Stimulated activated CD8-positive, alpha-beta memory T cell treated with anti-CD3 and anti-CD28 coated beads, Interleukin-15, amount 100 ng/mL, for 4 hours (primary cell): ENCODE data around the gene MCUB.
"Not testable (repeated sequence)": the region's sequence is repeated elsewhere in the genome, so short reads cannot be mapped to it uniquely, and the experiment has no call there.

Source experiments
- DNase-seq, 2 donors: peaks; one replicate each; pipeline ENCODE4 v3.0.0-alpha.2; 2020; ENCODE audit warnings: low read depth in 2 of 2

The MCUB gene

GRCh38 chr4:109578846-109579245, 18.8 kb downstream of the MCUB start:
- no peak for DNase-seq

- DNase-seq: not testable (repeated sequence)
Measured at GRCh38 chr4:109579997-109580396, 20.0 kb downstream of the MCUB start.

GRCh38 chr4:109588176-109588575, 28.1 kb downstream of the MCUB start:
- DNase-seq: peak in 1 of 2 donors; percentile 10

- no peak for DNase-seq
Measured at GRCh38 chr4:109589119-109589518, 29.1 kb downstream of the MCUB start.

GRCh38 chr4:109589605-109590004, 29.6 kb downstream of the MCUB start:
- no peak for DNase-seq

GRCh38 chr4:109590905-109591304, 30.9 kb downstream of the MCUB start:
- DNase-seq: no peak

GRCh38 chr4:109592367-109592766, 32.3 kb downstream of the MCUB start:
- DNase-seq: no peak

- DNase-seq: not testable (repeated sequence)
Measured at GRCh38 chr4:109595123-109595522, 35.1 kb downstream of the MCUB start.

GRCh38 chr4:109596420-109597085, 36.5 kb downstream of the MCUB start:
- DNase-seq: not testable (repeated sequence)

- no peak for DNase-seq
Measured at GRCh38 chr4:109599046-109599652, 39.1 kb downstream of the MCUB start.

GRCh38 chr4:109600431-109600830, 40.4 kb downstream of the MCUB start:
- DNase-seq: no peak

- DNase-seq: no peak
Measured at GRCh38 chr4:109601336-109601735, 41.3 kb downstream of the MCUB start.

- DNase-seq: no peak
Measured at GRCh38 chr4:109607976-109608375, 47.9 kb downstream of the MCUB start.

- no peak for DNase-seq
Measured at GRCh38 chr4:109608879-109609278, 48.8 kb downstream of the MCUB start.

- DNase-seq: no peak
Measured at GRCh38 chr4:109609431-109609830, 49.4 kb downstream of the MCUB start.

- no peak for DNase-seq
Measured at GRCh38 chr4:109610489-109610888, 50.4 kb downstream of the MCUB start.

- DNase-seq: no peak
Measured at GRCh38 chr4:109611045-109611646, 51.1 kb downstream of the MCUB start.

GRCh38 chr4:109614015-109614414, 54.0 kb downstream of the MCUB start:
- no peak for DNase-seq

GRCh38 chr4:109614466-109614865, 54.4 kb downstream of the MCUB start:
- DNase-seq: no peak

- DNase-seq: no peak
Measured at GRCh38 chr4:109615742-109616141, 55.7 kb downstream of the MCUB start.

GRCh38 chr4:109616243-109616642, 56.2 kb downstream of the MCUB start:
- DNase-seq: no peak

GRCh38 chr4:109622626-109623025, 62.6 kb downstream of the MCUB start:
- DNase-seq: no peak

- DNase-seq: no peak
Measured at GRCh38 chr4:109624536-109624935, 64.5 kb downstream of the MCUB start.
